NCI-H774 (cell line): ENCODE results near the gene FAM167B.
A peak's percentile ranks its signal among the peaks of the same experiment; 100 is the strongest.

Experiments
- DNase-seq: peaks from one replicate; lab custom pipeline; 2025; lab: John Stamatoyannopoulos, UW

The FAM167B gene

GRCh38 chr1:32246888-32247273 lies at the start of gene FAM167B:
TSS of gene FAM167B (plus strand) at chr1:32247222. CDS start at chr1:32247422, 200 bp downstream.
- no peak for DNase-seq

DNA sequence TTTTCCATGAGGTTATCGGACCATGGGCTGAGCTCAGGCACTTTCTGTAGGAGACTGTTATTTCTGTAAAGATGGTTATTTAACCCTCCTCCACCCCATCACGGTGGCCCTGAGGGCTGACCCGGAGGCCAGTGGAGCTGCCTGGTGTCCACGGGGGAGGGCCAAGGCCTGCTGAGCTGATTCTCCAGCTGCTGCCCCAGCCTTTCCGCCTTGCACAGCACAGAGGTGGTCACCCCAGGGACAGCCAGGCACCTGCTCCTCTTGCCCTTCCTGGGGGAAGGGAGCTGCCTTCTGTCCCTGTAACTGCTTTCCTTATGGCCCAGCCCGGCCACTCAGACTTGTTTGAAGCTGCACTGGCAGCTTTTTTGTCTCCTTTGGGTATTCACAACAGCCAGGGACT lies 49.2 kb upstream of the FAM167B start:
- no peak for DNase-seq

DNA sequence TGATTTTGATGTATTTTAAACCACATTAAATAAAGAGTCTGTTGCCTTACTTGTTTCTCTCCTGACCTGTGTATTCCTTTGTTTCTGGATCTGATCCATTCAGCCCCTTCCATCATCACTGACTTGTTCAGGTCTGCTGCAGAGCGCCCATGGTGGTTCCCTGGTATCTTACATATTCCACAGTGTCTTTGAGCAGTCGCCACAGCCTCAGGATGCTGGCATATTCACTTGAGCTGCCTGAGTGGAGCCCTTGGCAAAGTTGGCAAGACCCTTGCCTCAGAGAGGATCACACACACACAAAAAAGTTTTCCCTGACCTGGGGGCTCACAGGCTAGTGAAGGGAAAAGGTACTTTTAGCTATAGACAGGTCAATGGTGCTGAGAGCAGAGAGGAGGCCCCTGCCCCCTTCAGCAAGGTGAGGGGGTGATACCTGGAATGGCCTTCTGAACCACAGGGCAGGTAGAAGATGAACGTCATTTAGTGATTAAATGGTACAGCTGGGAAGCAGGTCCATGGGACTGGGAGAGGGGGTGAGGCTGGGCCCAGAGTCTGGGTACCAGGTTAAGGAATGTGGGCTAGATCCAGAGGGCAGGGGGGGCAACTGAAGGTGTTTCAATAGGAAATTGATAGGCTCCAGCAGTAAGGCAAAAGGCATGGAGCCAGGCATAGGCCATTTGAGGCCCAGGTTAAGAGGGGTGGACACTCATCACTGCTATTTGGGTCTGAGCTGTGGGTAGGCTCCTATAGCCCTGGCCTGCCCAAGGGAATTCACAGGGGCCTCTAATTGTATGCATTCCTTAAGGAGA lies 48.6 kb upstream of the FAM167B start:
- no peak for DNase-seq

DNA sequence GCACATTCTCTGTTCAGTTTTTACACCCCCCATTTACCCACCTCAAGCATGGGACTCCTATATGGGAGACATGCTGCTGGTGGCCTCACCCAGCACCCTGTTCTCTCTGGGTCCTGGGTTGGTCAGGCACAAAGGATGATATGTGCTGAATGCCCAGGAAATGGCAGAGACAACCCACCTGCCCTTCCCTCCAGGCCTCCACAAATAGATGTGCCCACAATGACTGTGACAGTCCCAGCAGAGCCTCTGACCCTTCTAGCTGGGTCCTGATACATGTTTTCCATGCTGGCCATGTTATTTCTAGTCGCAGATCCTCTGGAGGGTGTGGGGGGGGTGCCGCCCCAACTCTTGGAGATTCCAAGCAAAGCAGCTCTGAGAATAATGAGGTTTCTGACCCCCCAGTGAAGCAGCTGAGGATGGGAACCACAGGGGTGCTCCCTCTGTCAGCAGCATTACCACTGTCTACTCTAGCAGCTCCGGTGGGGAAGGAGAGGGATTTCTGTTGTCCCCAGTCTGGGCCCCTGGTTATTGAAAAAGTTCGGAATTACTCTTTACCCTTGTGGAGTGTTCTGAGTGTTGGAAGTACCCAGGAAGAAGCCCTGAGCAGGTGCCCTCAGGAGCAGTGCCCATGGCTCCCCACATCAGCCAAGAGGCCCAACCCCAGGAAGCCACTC lies 47.8 kb upstream of the FAM167B start:
- DNase-seq: no peak

GRCh38 chr1:32199717-32200072 lies 47.3 kb upstream of the FAM167B start:
- peak; percentile 45 for DNase-seq

DNA sequence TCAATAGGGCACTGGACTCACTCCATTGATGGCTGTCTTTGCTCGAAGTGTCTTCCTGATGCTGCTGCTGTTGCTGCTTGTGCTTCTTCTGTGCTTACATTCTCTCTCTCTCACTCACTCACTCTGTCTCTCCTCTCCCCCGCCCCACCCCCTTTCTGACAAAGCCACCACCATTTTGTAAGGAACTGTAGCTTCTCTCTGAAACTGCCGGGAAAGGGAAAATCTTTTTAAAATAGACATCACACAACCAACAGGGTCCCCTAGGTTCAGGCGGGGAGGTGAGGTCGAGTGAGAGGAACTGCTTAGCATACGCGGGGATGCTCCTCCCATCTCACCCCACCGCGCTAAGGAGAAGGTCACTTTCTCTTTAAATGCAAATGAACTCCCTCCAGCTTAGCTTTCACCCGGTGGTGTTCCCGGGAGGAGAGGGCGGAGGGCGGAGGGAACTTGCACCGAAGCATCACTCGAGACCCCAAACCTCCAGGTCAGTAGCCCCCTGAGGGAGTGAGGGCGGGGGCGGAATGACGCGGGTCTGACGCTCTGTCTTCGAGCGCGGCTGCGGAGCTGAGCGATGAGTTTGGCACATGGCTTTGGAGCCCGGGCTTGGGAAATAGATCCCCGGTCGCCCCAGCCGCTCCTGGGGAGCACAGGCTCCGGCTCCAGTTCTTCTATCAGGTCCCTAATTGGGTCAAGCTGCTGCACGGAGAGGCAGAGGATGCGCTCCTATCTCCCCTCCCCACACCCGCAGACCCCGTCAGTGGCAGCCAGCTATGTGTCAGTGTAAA lies 46.6 kb upstream of the FAM167B start, which contains the start of gene CCDC28B:
TSS of gene CCDC28B (plus strand) at position 370 of the 785 bp plus-strand sequence. CDS start 1,341 bp downstream, outside the sequence.
- peak; percentile 71 for DNase-seq

GRCh38 chr1:32201011-32201855 lies 45.8 kb upstream of the FAM167B start:
- peak; percentile 28 for DNase-seq

GRCh38 chr1:32204943-32205361 lies 42.1 kb upstream of the FAM167B start:
- DNase-seq: no peak

DNA sequence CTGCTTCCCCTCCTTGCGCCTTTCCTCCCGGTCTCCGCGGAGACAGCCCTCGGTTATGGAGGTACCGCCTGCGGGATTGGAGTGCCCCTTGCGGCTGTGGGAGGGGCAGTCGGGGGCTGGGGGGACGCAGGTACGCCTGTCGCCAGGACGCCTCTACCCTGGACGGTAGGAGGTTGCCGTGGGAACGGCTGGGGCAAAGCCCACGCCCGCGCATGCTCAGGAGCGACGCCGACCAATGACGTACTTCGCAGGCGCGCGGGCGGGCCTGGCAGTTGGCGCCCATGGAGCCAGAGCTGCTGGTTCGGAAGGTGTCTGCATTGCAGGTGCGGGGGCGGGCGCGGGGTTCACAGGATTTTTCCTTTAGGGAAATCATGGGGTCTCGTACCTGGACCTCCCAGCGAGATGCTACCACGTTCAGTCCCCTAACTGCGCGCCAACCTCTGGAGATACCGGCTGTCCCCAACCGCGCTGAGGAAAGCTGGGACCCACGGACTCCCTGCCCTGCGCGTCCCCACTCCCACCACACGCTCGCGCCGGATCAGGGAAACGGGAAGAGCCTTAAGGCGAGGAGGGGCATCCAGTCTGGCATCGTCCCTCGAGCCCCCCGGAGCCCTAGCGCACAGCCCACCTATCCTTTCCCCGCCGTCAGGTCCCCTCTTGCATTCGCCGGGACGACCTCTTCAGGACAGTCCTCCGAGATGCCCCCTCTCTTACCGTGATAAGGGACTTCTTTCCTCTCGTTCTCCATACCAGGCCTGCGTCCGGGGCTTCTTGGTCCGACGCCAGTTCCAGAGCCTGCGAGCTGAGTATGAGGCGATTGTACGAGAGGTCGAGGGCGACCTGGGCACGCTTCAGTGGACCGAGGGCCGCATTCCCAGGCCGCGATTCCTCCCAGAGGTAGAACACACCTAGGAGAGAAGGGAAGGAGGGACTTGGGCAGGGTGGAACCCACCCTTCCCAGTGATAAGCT lies 41.3 kb upstream of the FAM167B start, which contains the start of gene IQCC:
TSS of gene IQCC (plus strand) at position 271 of the 970 bp plus-strand sequence. CDS start at position 282, 11 bp downstream.
- DNase-seq: peak; percentile 99

GRCh38 chr1:32208469-32208868 lies 38.6 kb upstream of the FAM167B start:
- no peak for DNase-seq

- peak; percentile 99 for DNase-seq
Measured at GRCh38 chr1:32208891-32209328, 38.1 kb upstream of the FAM167B start, which contains the start of gene DCDC2B. TSS of gene DCDC2B (plus strand) at chr1:32209089. CDS start at chr1:32209094, 5 bp downstream.

GRCh38 chr1:32215629-32216480 lies 31.2 kb upstream of the FAM167B start:
- peak; percentile 71 for DNase-seq

DNA sequence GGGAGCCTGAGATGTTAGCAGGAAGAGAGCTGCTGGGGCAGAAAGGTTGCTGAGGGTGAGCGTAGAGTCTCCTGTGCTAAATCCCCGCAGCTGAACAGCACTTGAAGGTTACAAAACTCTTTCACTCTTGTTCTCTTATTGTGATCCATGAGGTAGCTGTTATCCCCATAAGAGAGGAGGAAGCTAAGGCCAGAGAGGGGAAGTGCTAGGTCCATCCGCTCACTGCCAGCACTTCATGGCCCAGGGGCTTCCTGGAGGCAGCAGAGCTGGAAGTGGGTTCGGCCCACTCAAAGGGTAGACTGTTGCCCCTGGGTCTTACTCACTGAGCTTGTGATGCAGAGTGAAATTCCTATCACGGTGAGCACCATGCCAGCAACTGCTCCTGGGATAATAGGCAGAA lies 30.5 kb upstream of the FAM167B start:
- no peak for DNase-seq

DNA sequence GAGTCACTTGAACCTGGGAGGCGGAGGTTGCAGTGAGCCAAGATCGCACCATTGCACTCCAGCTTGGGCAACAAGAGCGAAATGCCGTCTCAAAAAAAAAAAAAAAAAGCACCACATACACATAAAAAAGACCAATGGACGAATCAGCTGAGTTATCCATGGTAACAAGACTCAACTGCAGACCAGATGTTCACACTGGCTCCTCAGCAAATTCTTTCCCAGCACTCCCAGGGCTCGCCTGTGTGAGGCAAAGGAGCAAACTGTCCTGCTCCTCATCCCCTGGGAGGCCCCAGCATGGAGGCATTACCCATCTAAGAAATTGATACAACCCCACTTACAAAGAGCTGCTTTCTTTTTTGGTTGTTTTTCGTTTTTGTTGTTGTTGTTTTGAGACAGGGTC lies 28.0 kb upstream of the FAM167B start:
- DNase-seq: no peak

DNA sequence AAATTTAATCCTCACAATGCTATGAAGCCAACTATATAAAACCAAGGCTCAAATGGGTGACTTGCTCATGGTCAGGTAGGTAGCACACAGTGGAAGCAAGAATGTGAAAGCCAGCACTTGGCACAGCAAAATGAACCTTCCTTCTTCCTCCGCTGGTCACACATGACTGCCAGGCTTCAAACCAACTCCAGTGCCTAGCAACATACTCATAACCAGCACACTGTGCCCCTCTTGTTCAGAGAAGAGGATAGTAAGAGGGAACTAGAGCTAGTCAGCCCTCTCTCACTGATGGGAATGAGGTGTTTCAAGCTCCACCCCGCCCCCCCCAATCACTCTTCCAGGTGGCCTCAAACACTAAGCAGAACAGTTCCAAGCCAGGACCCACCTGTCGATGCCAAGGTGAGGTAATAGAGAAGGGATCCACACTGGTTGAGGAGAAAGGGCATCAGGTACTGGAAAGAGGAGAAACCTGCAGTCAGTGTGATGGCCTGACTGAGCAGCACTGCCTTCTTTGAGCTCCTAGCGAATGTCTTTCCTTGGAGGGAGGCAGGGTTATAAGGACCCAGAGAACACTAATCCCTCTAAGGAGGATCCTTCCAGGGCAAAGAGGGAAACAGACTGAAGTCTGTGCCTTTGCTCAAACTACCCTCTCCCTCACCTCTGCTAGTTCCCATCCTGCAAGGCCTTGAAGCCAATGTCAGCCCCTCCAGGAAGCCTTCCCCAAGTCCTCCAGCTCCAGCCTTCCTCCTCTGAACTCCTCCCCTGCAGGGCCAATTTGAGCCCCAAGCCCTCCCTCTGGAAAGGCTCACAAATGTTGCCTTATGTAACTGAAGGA lies 26.1 kb upstream of the FAM167B start:
- DNase-seq: no peak

DNA sequence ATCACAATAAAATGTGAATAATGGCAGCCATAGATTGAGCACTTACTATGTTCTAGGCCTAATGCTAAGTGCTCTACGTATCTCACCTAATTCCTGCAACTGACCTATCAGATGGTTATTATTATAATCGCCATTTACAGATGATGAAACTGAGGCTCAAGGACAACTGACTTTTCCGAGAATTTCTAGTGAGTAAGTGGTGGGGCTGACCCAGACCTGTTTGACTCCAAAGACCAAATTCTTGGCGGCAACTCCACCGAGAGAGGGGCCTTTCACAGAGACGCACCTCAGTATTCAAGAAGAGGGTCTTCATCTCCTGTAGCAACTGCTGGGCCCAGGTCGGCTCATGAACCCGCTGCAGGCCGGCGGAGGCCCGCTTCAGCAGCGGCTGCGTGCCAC lies 25.4 kb upstream of the FAM167B start:
- no peak for DNase-seq

DNA sequence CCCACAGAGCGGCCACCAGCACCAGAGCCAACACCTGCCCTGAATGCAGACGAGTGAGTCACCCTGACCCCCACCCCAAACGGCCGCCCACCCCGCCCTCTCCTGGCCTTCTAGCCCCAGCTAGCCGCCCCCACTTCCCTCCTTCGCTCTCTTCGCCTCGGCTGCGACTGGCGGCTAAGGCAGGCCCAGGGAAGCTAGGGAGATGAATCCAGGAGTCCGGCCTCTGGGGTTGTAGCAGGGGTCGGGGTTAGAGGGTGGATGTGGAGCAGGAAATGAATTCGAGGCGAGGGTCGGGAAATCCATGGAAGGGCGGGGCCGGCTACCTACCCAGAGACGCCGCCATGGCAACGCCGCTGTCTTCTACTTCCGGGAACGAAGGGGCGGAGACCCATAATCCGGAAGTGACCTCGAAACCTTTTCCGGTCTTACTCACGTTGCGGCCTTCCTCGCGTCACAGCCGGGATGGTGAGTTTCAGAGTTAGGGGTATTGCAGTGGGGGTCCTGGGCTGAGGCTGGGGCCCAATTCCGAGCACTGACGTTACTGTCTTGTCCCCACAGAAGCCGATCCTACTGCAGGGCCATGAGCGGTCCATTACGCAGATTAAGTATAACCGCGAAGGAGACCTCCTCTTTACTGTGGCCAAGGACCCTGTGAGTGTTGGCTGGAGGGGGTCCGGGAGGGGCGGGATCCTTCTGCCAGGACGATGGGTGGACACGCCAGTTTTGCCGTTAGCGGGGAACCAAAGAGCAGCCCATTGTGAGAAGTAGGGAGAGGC lies 24.9 kb upstream of the FAM167B start, which contains the start of the genes EIF3I and TMEM234:
TSS of gene EIF3I (plus strand) at position 428 of the 776 bp plus-strand sequence. CDS start at position 463, 35 bp downstream.
TSS of gene TMEM234 (minus strand) at position 374 of the 776 bp plus-strand sequence. CDS start at position 343, 31 bp downstream.
- peak; percentile 98 for DNase-seq
